GM12878 (cell line): ENCODE measurements around the gene SERTAD1. TPM values are rescaled to one million over a fixed set of nuclear protein-coding genes. Genes with fewer than 3 reads are reported as not detected.
A peak's percentile ranks its signal among the peaks of the same experiment; 100 is the strongest.

Experiments
- ATAC-seq: fragments of 200-7000 bp; cut with Tn5 transposase; 3 replicates; pipeline ENCODE4 v1.9.1; 2020; ENCODE audit warnings: mild to moderate bottlenecking, moderate library complexity
- BruUV-seq: library from RNA; stranded (reverse); fragments of 400-500 nt; replicated peaks from 2 replicates; lab custom pipeline; 2021; lab: Mats Ljungman, UMichigan
- CTCF ChIA-PET: fragments of 300-600 bp; sonication (Branson Sonifier 250); formaldehyde crosslinking; extraction: SDS; loops from one replicate; lab custom pipeline; 2021; ENCODE audit warnings: inconsistent platforms; lab: Yijun Ruan, JAX
- POLR2A ChIA-PET: fragments of 350-600 bp; formaldehyde crosslinking; extraction: SDS; loops from one replicate; lab custom pipeline; 2021; ENCODE audit warnings: inconsistent platforms; lab: Charles Lee
- RAD21 ChIA-PET: fragments of 300-600 bp; sonication (Branson Sonifier 250); formaldehyde crosslinking; loops from one replicate; lab custom pipeline; 2023; ENCODE audit warnings: antibody characterized with exemption; ENCODE audit not compliant: unreplicated experiment; lab: Charles Lee
- SMC1A ChIA-PET: fragments of 300-600 bp; sonication (Branson Sonifier 250); formaldehyde crosslinking; loops from one replicate; lab custom pipeline; 2023; ENCODE audit not compliant: unreplicated experiment, uncharacterized antibody; lab: Charles Lee
- DNase-seq: peaks from one replicate; pipeline ENCODE4 v3.0.0-alpha.2; 2011; ENCODE audit warnings: low read depth, low spot score
- FAIRE-seq: peaks from 3 replicates; lab custom pipeline; 2011; peaks lifted over from hg19 to GRCh38; lab: Jason Lieb, UNC
- H2AFZ ChIP-seq: 2 replicates; pipeline ENCODE4 v1.6.0; 2011; ENCODE audit warnings: low read depth, low read length, control low read depth; ENCODE audit not compliant: control insufficient read depth
- H3K27ac ChIP-seq: 2 replicates; pipeline ENCODE4 v1.5.1; 2011; ENCODE audit warnings: control low read depth; ENCODE audit not compliant: control insufficient read depth, insufficient read depth
- H3K27me3 ChIP-seq, 2 experiments: replicated peaks in 1 of 2; 2 replicates each; pipeline versions ENCODE4 v1.6.0 to v1.6.1; 2011; ENCODE audit warnings: low read length in 1 of 2; ENCODE audit not compliant: control insufficient read depth in 2 of 2, insufficient read depth in 2 of 2
- H3K36me3 ChIP-seq, 2 experiments: 2 replicates each; pipeline ENCODE4 v1.5.1; 2011; ENCODE audit warnings: low read length in 1 of 2; ENCODE audit not compliant: control insufficient read depth in 2 of 2, insufficient read depth in 2 of 2
- H3K4me1 ChIP-seq: 2 replicates; pipeline ENCODE4 v1.6.1; 2011; ENCODE audit warnings: mild to moderate bottlenecking, low read length, moderate library complexity, mixed read lengths; ENCODE audit not compliant: control insufficient read depth, insufficient read depth
- H3K4me2 ChIP-seq: 2 replicates; pipeline ENCODE4 v1.6.0; 2011; ENCODE audit warnings: control low read depth; ENCODE audit not compliant: control insufficient read depth, insufficient read depth
- H3K4me3 ChIP-seq: fragments of 200-600 bp; sonication (generic); 2 replicates; pipeline ENCODE4 v1.5.1; 2016
- H3K79me2 ChIP-seq: 2 replicates; pipeline ENCODE4 v1.6.0; 2011; ENCODE audit warnings: low read length; ENCODE audit not compliant: control insufficient read depth, insufficient read depth
- H3K9ac ChIP-seq: 2 replicates; pipeline ENCODE4 v1.8.0; 2011; ENCODE audit warnings: low read length, control low read depth, mixed read lengths; ENCODE audit not compliant: control insufficient read depth, insufficient read depth
- H3K9me3 ChIP-seq: replicated peaks from 3 replicates; pipeline ENCODE4 v1.5.1; 2011; ENCODE audit warnings: mild to moderate bottlenecking, low read length; ENCODE audit not compliant: control insufficient read depth, insufficient read depth
- H4K20me1 ChIP-seq: 2 replicates; pipeline ENCODE4 v1.6.0; 2011; ENCODE audit not compliant: control insufficient read depth, insufficient read depth
- CBFB ChIP-seq: IDR thresholded peaks from 2 replicates; pipeline ENCODE4 v1.6.1; 2016; ENCODE audit warnings: antibody characterized with exemption, low read depth
- CEBPZ ChIP-seq: fragments of 150-350 bp; IDR thresholded peaks from 2 replicates; pipeline ENCODE4 v1.6.1; 2016; ENCODE audit warnings: low read depth, low read length
- E2F4 ChIP-seq: IDR thresholded peaks from 2 replicates; pipeline ENCODE4 v1.6.1; 2012; ENCODE audit warnings: low read depth, low read length, improper control_type of control experiment
- HDAC6 ChIP-seq: fragments of 200-600 bp; sonication (generic); IDR thresholded peaks from one replicate; pipeline ENCODE4 v1.8.0; 2017; ENCODE audit warnings: antibody characterized with exemption; ENCODE audit not compliant: unreplicated experiment
- JUNB ChIP-seq: IDR thresholded peaks from 2 replicates; pipeline ENCODE4 v1.6.1; 2016; ENCODE audit warnings: antibody characterized with exemption, mild to moderate bottlenecking
- KDM1A ChIP-seq: fragments of 200-600 bp; sonication (generic); IDR thresholded peaks from 2 replicates; pipeline ENCODE4 v1.6.1; 2016; ENCODE audit warnings: borderline replicate concordance
- MEF2A ChIP-seq: IDR thresholded peaks from 2 replicates; pipeline ENCODE4 v1.6.1; 2011; ENCODE audit warnings: low read depth, mild to moderate bottlenecking, low read length, moderate library complexity; ENCODE audit not compliant: insufficient read depth
- NFYB ChIP-seq: IDR thresholded peaks from 2 replicates; pipeline ENCODE4 v1.6.1; 2011; ENCODE audit warnings: low read depth, mild to moderate bottlenecking, low read length, improper control_type of control experiment, moderate library complexity; ENCODE audit not compliant: insufficient read depth
- PKNOX1 ChIP-seq: fragments of 450-650 bp; IDR thresholded peaks from 2 replicates; pipeline ENCODE4 v1.6.1; 2016; ENCODE audit warnings: mild to moderate bottlenecking
- PML ChIP-seq: IDR thresholded peaks from 2 replicates; pipeline ENCODE4 v1.6.1; 2012; ENCODE audit warnings: low read length, inconsistent platforms
- RAD51 ChIP-seq: fragments of 450-650 bp; IDR thresholded peaks from 2 replicates; pipeline ENCODE4 v1.6.1; 2016; ENCODE audit warnings: moderate library complexity, mild to moderate bottlenecking, inconsistent platforms
- SMC3 ChIP-seq: IDR thresholded peaks from 2 replicates; pipeline ENCODE4 v1.6.1; 2011; ENCODE audit warnings: low read length, improper control_type of control experiment, borderline replicate concordance
- WRNIP1 ChIP-seq: IDR thresholded peaks from 2 replicates; pipeline ENCODE4 v1.6.1; 2011; ENCODE audit warnings: low read depth, low read length, improper control_type of control experiment, borderline replicate concordance
- YBX1 ChIP-seq: fragments of 450-650 bp; IDR thresholded peaks from 2 replicates; pipeline ENCODE4 v1.6.1; 2016; ENCODE audit warnings: antibody characterized with exemption
- ZBED1 ChIP-seq: IDR thresholded peaks from 2 replicates; pipeline ENCODE4 v1.6.1; 2016; ENCODE audit warnings: borderline replicate concordance
- ZNF622 ChIP-seq: fragments of 450-650 bp; IDR thresholded peaks from 2 replicates; pipeline ENCODE4 v1.6.1; 2017; ENCODE audit warnings: mild to moderate bottlenecking, inconsistent platforms
- WGBS: methylation state at CpG from one replicate; pipeline ENCODE4 v1.1.6; 2016; ENCODE audit warnings: low lambda C conversion rate; ENCODE audit not compliant: insufficient replicate concordance, insufficient coverage; ENCODE audit errors: missing lambda C conversion rate; 5-methylcytosine and 5-hydroxymethylcytosine counted together
- in situ Hi-C: fragments of 300-500 bp; cut with MboI; formaldehyde crosslinking; loops from 9 replicates; pipeline ENCODE4 v1.14.3; 2018; ENCODE audit warnings: mixed read lengths
- intact Hi-C: fragments of 100-400 bp; cut with micrococcal nuclease; formaldehyde crosslinking; loops from one replicate; pipeline ENCODE4 v1.14.2; 2022; ENCODE audit not compliant: unreplicated experiment
- polyA plus RNA-seq, 11 experiments: library from polyadenylated mRNA; depleted of rRNA in 4 of 11; unstranded in 6 of 11; stranded (reverse) in 5 of 11; fragments of >200 nt; fragmentation: Nextera tagmentation in 4 of 11; fragmentation: Illumina TruSeq in 1 of 11; extraction: Ambion mirVana in 4 of 11; extraction: Trizol in 1 of 11; gene quantifications; 1 replicate in 1 of 11; 2 replicates in 10 of 11; pipeline versions ENCODE4 v1.2.1 to v1.2.3, GENCODE V29; 2011 to 2016; ENCODE audit warnings: inconsistent platforms in 2 of 11, missing spikeins in 2 of 11, low read depth in 1 of 11
- total RNA-seq, 4 experiments: library from RNA; depleted of rRNA in 3 of 4; stranded (reverse); fragments of >200 nt in 3 of 4; fragmentation: Illumina TruSeq in 1 of 4; extraction: Trizol in 1 of 4; gene quantifications; 2 replicates each; pipeline versions ENCODE4 v1.2.1 to v1.2.3, GENCODE V29; 2013 to 2021

The SERTAD1 gene
- total and polyA plus RNA-seq, 10 of the 15 experiments (the other 5 are each of a cell fraction or from before 2014, with no cell fraction given), result 0.23 to 14.2 (median 8.0) TPM

GRCh38 chr19:40423938-40424337, 1.9 kb downstream of the SERTAD1 start:
- ChIA-PET RAD21 (interaction anchor here (0.7 to 2.0 kb wide), 7 partner anchors 12 to 119 kb away, joined by 3 to 9 read pairs (median 4); partner anchors contain the start of genes BLVRB, PLD3 and SERTAD3), CTCF (interaction anchor here (1.1 to 7.1 kb wide), 9 partner anchors 10 to 182 kb away, joined by 3 to 67 read pairs (median 7); partner anchors contain the start of gene BLVRB), POLR2A (interaction anchor here (0.7 to 5.5 kb wide), 7 partner anchors 9 to 40 kb away, joined by 3 to 55 read pairs (median 5); partner anchors contain the start of gene SERTAD3), SMC1A (interaction anchor here (1.0 to 1.6 kb wide), 3 partner anchors 10 to 20 kb away, joined by 3 to 6 read pairs (median 6); partner anchors contain the start of gene SERTAD3)
- Histone ChIP-seq H2AFZ (no peak overlapping the region), H3K36me3 (peaks cover 0 to 6% of the 10 kb centered on the region in 2 experiments; a peak in 2 of 4 replicates), H3K9me3 (no peaks in the 10 kb centered on the region), H3K9ac (no peak overlapping the region), H4K20me1 (no peaks in the 10 kb centered on the region), H3K4me1 (no peaks in the 10 kb centered on the region; the same call in 1 of the 2 replicates), H3K79me2 (peaks cover 27% of the 10 kb centered on the region), H3K4me3 (no peak overlapping the region), H3K4me2 (peak overlapping the region; percentile 38; the same call in 1 of the 2 replicates)
- FAIRE-seq, result no peak
- over 99% methylated on average over 6 of the region's 6 CpGs for WGBS
- no peak for DNase-seq
- no peak for ATAC-seq
- in situ Hi-C loops, result no loop called here
- no TSS peak for BruUV-seq
- intact Hi-C loops, result no loop called here
- TF ChIP-seq PML (no peak), ZNF622 (no peak), WRNIP1 (no peak), NFYB (no peak), MEF2A (no peak), KDM1A (no peak), ZBED1 (no peak), CBFB (no peak), YBX1 (no peak), HDAC6 (no peak), JUNB (no peak), PKNOX1 (no peak), E2F4 (no peak), CEBPZ (no peak), SMC3 (no peak), RAD51 (no peak)
- TF ChIP-seq, all 136 proteins: peak for 0
- H3K27me3 ChIP-seq, result no peaks in the 10 kb centered on the region
- H3K27ac ChIP-seq, result no peak overlapping the region
